GM12878 (cell line): ENCODE measurements around the gene ESR2. TPM values are rescaled to one million over a fixed set of nuclear protein-coding genes. Genes with fewer than 3 reads are reported as not detected.

Experiments
- ATAC-seq: fragments of 200-7000 bp; cut with Tn5 transposase; 3 replicates; pipeline ENCODE4 v1.9.1; 2020; ENCODE audit warnings: mild to moderate bottlenecking, moderate library complexity
- BruUV-seq: library from RNA; stranded (reverse); fragments of 400-500 nt; replicated peaks from 2 replicates; lab custom pipeline; 2021; lab: Mats Ljungman, UMichigan
- CTCF ChIA-PET: fragments of 300-600 bp; sonication (Branson Sonifier 250); formaldehyde crosslinking; extraction: SDS; loops from one replicate; lab custom pipeline; 2021; ENCODE audit warnings: inconsistent platforms; lab: Yijun Ruan, JAX
- POLR2A ChIA-PET: fragments of 350-600 bp; formaldehyde crosslinking; extraction: SDS; loops from one replicate; lab custom pipeline; 2021; ENCODE audit warnings: inconsistent platforms; lab: Charles Lee
- RAD21 ChIA-PET: fragments of 300-600 bp; sonication (Branson Sonifier 250); formaldehyde crosslinking; loops from one replicate; lab custom pipeline; 2023; ENCODE audit warnings: antibody characterized with exemption; ENCODE audit not compliant: unreplicated experiment; lab: Charles Lee
- SMC1A ChIA-PET: fragments of 300-600 bp; sonication (Branson Sonifier 250); formaldehyde crosslinking; loops from one replicate; lab custom pipeline; 2023; ENCODE audit not compliant: unreplicated experiment, uncharacterized antibody; lab: Charles Lee
- DNase-seq: peaks from one replicate; pipeline ENCODE4 v3.0.0-alpha.2; 2011; ENCODE audit warnings: low read depth, low spot score
- FAIRE-seq: peaks from 3 replicates; lab custom pipeline; 2011; peaks lifted over from hg19 to GRCh38; lab: Jason Lieb, UNC
- H2AFZ ChIP-seq: 2 replicates; pipeline ENCODE4 v1.6.0; 2011; ENCODE audit warnings: low read depth, low read length, control low read depth; ENCODE audit not compliant: control insufficient read depth
- H3K27ac ChIP-seq: 2 replicates; pipeline ENCODE4 v1.5.1; 2011; ENCODE audit warnings: control low read depth; ENCODE audit not compliant: control insufficient read depth, insufficient read depth
- H3K27me3 ChIP-seq, 2 experiments: replicated peaks in 1 of 2; 2 replicates each; pipeline versions ENCODE4 v1.6.0 to v1.6.1; 2011; ENCODE audit warnings: low read length in 1 of 2; ENCODE audit not compliant: control insufficient read depth in 2 of 2, insufficient read depth in 2 of 2
- H3K36me3 ChIP-seq, 2 experiments: 2 replicates each; pipeline ENCODE4 v1.5.1; 2011; ENCODE audit warnings: low read length in 1 of 2; ENCODE audit not compliant: control insufficient read depth in 2 of 2, insufficient read depth in 2 of 2
- H3K4me1 ChIP-seq: 2 replicates; pipeline ENCODE4 v1.6.1; 2011; ENCODE audit warnings: mild to moderate bottlenecking, low read length, moderate library complexity, mixed read lengths; ENCODE audit not compliant: control insufficient read depth, insufficient read depth
- H3K4me2 ChIP-seq: 2 replicates; pipeline ENCODE4 v1.6.0; 2011; ENCODE audit warnings: control low read depth; ENCODE audit not compliant: control insufficient read depth, insufficient read depth
- H3K4me3 ChIP-seq: fragments of 200-600 bp; sonication (generic); 2 replicates; pipeline ENCODE4 v1.5.1; 2016
- H3K79me2 ChIP-seq: 2 replicates; pipeline ENCODE4 v1.6.0; 2011; ENCODE audit warnings: low read length; ENCODE audit not compliant: control insufficient read depth, insufficient read depth
- H3K9ac ChIP-seq: 2 replicates; pipeline ENCODE4 v1.8.0; 2011; ENCODE audit warnings: low read length, control low read depth, mixed read lengths; ENCODE audit not compliant: control insufficient read depth, insufficient read depth
- H3K9me3 ChIP-seq: replicated peaks from 3 replicates; pipeline ENCODE4 v1.5.1; 2011; ENCODE audit warnings: mild to moderate bottlenecking, low read length; ENCODE audit not compliant: control insufficient read depth, insufficient read depth
- H4K20me1 ChIP-seq: 2 replicates; pipeline ENCODE4 v1.6.0; 2011; ENCODE audit not compliant: control insufficient read depth, insufficient read depth
- BCL11A ChIP-seq: IDR thresholded peaks from 2 replicates; pipeline ENCODE4 v1.6.1; 2011; ENCODE audit warnings: low read depth, low read length
- EED ChIP-seq: sonication (generic); IDR thresholded peaks from 2 replicates; pipeline ENCODE4 v1.6.1; 2016; ENCODE audit warnings: antibody characterized with exemption, low read depth
- EGR1 ChIP-seq, 2 experiments: IDR thresholded peaks; 1 replicate in 1 of 2; 2 replicates in 1 of 2; pipeline ENCODE4 v1.6.1; 2011 to 2012; ENCODE audit warnings: low read depth in 2 of 2, low read length in 2 of 2, borderline replicate concordance in 1 of 2, mild to moderate bottlenecking in 1 of 2, moderate library complexity in 1 of 2
- ESRRA ChIP-seq: IDR thresholded peaks from 2 replicates; pipeline ENCODE4 v1.6.1; 2012; ENCODE audit warnings: mild to moderate bottlenecking, low read length, improper control_type of control experiment
- HDAC2 ChIP-seq: fragments of 200-600 bp; sonication (generic); IDR thresholded peaks from 2 replicates; pipeline ENCODE4 v1.6.1; 2017
- IRF3 ChIP-seq: fragments of 450-650 bp; IDR thresholded peaks from 2 replicates; pipeline ENCODE4 v1.6.1; 2014; ENCODE audit warnings: mild to moderate bottlenecking
- KLF5 ChIP-seq: fragments of 450-650 bp; IDR thresholded peaks from 2 replicates; pipeline ENCODE4 v1.6.1; 2014; ENCODE audit warnings: mild to moderate bottlenecking; ENCODE audit not compliant: partially characterized antibody
- MEF2B ChIP-seq: fragments of 450-650 bp; IDR thresholded peaks from 2 replicates; pipeline ENCODE4 v1.6.1; 2018; ENCODE audit warnings: mild to moderate bottlenecking, moderate library complexity; ENCODE audit not compliant: partially characterized antibody, poor library complexity, severe bottlenecking
- NFYB ChIP-seq: IDR thresholded peaks from 2 replicates; pipeline ENCODE4 v1.6.1; 2011; ENCODE audit warnings: low read depth, mild to moderate bottlenecking, low read length, improper control_type of control experiment, moderate library complexity; ENCODE audit not compliant: insufficient read depth
- NKRF ChIP-seq: fragments of 450-650 bp; conservative IDR thresholded peaks from 2 replicates; pipeline ENCODE4 v1.6.1; 2017; ENCODE audit warnings: mild to moderate bottlenecking, moderate library complexity
- POLR2A ChIP-seq: IDR thresholded peaks from 2 replicates; pipeline ENCODE4 v1.6.1; 2011; ENCODE audit warnings: low read depth, mild to moderate bottlenecking, low read length
- RAD21 ChIP-seq: IDR thresholded peaks from 2 replicates; pipeline ENCODE4 v1.6.1; 2011; ENCODE audit warnings: mild to moderate bottlenecking, low read depth, low read length, moderate library complexity; ENCODE audit not compliant: insufficient read depth
- SMC3 ChIP-seq: IDR thresholded peaks from 2 replicates; pipeline ENCODE4 v1.6.1; 2011; ENCODE audit warnings: low read length, improper control_type of control experiment, borderline replicate concordance
- SREBF1 ChIP-seq: IDR thresholded peaks from 2 replicates; pipeline ENCODE4 v1.6.1; 2012; ENCODE audit warnings: mild to moderate bottlenecking, low read length
- ZBTB4 ChIP-seq: fragments of 450-650 bp; formaldehyde crosslinking; IDR thresholded peaks from 2 replicates; pipeline ENCODE4 v1.4.0; 2022; ENCODE audit warnings: mild to moderate bottlenecking, moderate library complexity
- WGBS: methylation state at CpG from one replicate; pipeline ENCODE4 v1.1.6; 2016; ENCODE audit warnings: low lambda C conversion rate; ENCODE audit not compliant: insufficient replicate concordance, insufficient coverage; ENCODE audit errors: missing lambda C conversion rate; 5-methylcytosine and 5-hydroxymethylcytosine counted together
- in situ Hi-C: fragments of 300-500 bp; cut with MboI; formaldehyde crosslinking; loops from 9 replicates; pipeline ENCODE4 v1.14.3; 2018; ENCODE audit warnings: mixed read lengths
- intact Hi-C: fragments of 100-400 bp; cut with micrococcal nuclease; formaldehyde crosslinking; loops from one replicate; pipeline ENCODE4 v1.14.2; 2022; ENCODE audit not compliant: unreplicated experiment
- polyA plus RNA-seq, 11 experiments: library from polyadenylated mRNA; depleted of rRNA in 4 of 11; unstranded in 6 of 11; stranded (reverse) in 5 of 11; fragments of >200 nt; fragmentation: Nextera tagmentation in 4 of 11; fragmentation: Illumina TruSeq in 1 of 11; extraction: Ambion mirVana in 4 of 11; extraction: Trizol in 1 of 11; gene quantifications; 1 replicate in 1 of 11; 2 replicates in 10 of 11; pipeline versions ENCODE4 v1.2.1 to v1.2.3, GENCODE V29; 2011 to 2016; ENCODE audit warnings: inconsistent platforms in 2 of 11, missing spikeins in 2 of 11, low read depth in 1 of 11
- total RNA-seq, 4 experiments: library from RNA; depleted of rRNA in 3 of 4; stranded (reverse); fragments of >200 nt in 3 of 4; fragmentation: Illumina TruSeq in 1 of 4; extraction: Trizol in 1 of 4; gene quantifications; 2 replicates each; pipeline versions ENCODE4 v1.2.1 to v1.2.3, GENCODE V29; 2013 to 2021

The ESR2 gene
- total and polyA plus RNA-seq, 10 of the 15 experiments (the other 5 are each of a cell fraction or from before 2014, with no cell fraction given): 0.29 to 2.6 (median 0.81) TPM

- TF ChIP-seq HDAC2 (no peak), ZBTB4 (CRISPR knock-in tag) (no peak), NKRF (no peak), EED (no peak), BCL11A (no peak), SMC3 (no peak), ESRRA (no peak), RAD21 (no peak), POLR2A (no peak), NFYB (no peak), IRF3 (no peak), MEF2B (no peak), SREBF1 (no peak), KLF5 (no peak), EGR1 (IDR thresholded peaks at IDR 0.05; ENCODE audit: borderline replicate concordance in 1 of 2, low read depth in 2 of 2, low read length in 2 of 2) (no peak)
- H3K36me3 ChIP-seq: peaks cover 0 to 12% of the 10 kb centered on the region in 2 experiments; a peak in 3 of 4 replicates
- no peak overlapping the region for H3K4me2 ChIP-seq
- H3K4me1 ChIP-seq: no peaks in the 10 kb centered on the region
- intact Hi-C loops: no loop called here
- POLR2A ChIA-PET: interaction anchor here (0.6 kb wide), 2 partner anchors 15 to 142 kb away, joined by 3 to 5 read pairs; no protein-coding TSS in a partner anchor
- no peak for ATAC-seq
- no peaks in the 10 kb centered on the region for H3K9me3 ChIP-seq
- SMC1A ChIA-PET: no interaction called here
- no peak overlapping the region for H3K4me3 ChIP-seq
- H3K9ac ChIP-seq: no peak overlapping the region
- H3K79me2 ChIP-seq: no peaks in the 10 kb centered on the region
- no peaks in the 10 kb centered on the region for H3K27me3 ChIP-seq
- in situ Hi-C loops: no loop called here
- CTCF ChIA-PET: interaction anchor here (1.1 kb wide), 1 partner anchor 63 kb away, joined by 3 read pairs; no protein-coding TSS in a partner anchor
- no peaks in the 10 kb centered on the region for H4K20me1 ChIP-seq
- H2AFZ ChIP-seq: no peak overlapping the region
- 87% methylated on average over 2 of the region's 2 CpGs for WGBS
- BruUV-seq: TSS peak; percentile 45
- FAIRE-seq: no peak
- no peak overlapping the region for H3K27ac ChIP-seq
- RAD21 ChIA-PET: interaction anchor here (0.7 to 1.0 kb wide), 2 partner anchors 93 to 220 kb away, joined by 3 read pairs; no protein-coding TSS in a partner anchor
- DNase-seq: no peak
Measured at GRCh38 chr14:64074961-64075612, 219.1 kb downstream of the ESR2 start.
